Pancreas (tissue), 10 donors: ENCODE data around the gene SUCLG2. TPM values are rescaled to one million over a fixed set of nuclear protein-coding genes. Genes with fewer than 3 reads are reported as not detected.

ENCODE experiments used
- ATAC-seq, 4 donors: fragments of 200-7000 bp; cut with Tn5 transposase; one replicate each; pipeline versions ENCODE4 v1.8.0 to v1.9.1; 2020; ENCODE audit warnings: mild to moderate bottlenecking in 4 of 4, moderate library complexity in 4 of 4
- DNase-seq, 6 donors: peaks; one replicate each; pipeline ENCODE4 v3.0.0-alpha.2; 2020
- FAIRE-seq: peaks from 2 replicates; lab custom pipeline; 2012; peaks lifted over from hg19 to GRCh38; lab: Jason Lieb, UNC
- H3K27ac ChIP-seq, 4 donors: fragments of 200-600 bp; sonication (generic); 1 replicate in 3 of 4; 2 replicates in 1 of 4; pipeline versions ENCODE4 v1.5.0 to v1.8.0; 2020
- H3K27me3 ChIP-seq, 4 donors: fragments of 200-600 bp; one replicate each; pipeline ENCODE4 v1.8.0; 2021
- H3K36me3 ChIP-seq, 3 donors: fragments of 200-600 bp; sonication (generic) in 1 of 3; one replicate each; pipeline versions ENCODE4 v1.5.0 to v1.8.0; 2020 to 2021
- H3K4me1 ChIP-seq, 3 donors: fragments of 200-600 bp; one replicate each; pipeline ENCODE4 v1.8.0; 2021
- H3K4me3 ChIP-seq, 4 donors: fragments of 200-600 bp; sonication (generic) in 2 of 4; one replicate each; pipeline versions ENCODE4 v1.5.0 to v1.8.0; 2020 to 2021
- H3K9me3 ChIP-seq, 4 donors: fragments of 200-600 bp; one replicate each; pipeline ENCODE4 v1.8.0; 2021
- WGBS, 2 donors: extraction: QIAGEN DNeasy Blood & Tissue Kit; methylation state at CpG; one replicate each; pipeline ENCODE4 v1.1.7; 2013; 5-methylcytosine and 5-hydroxymethylcytosine counted together
- intact Hi-C, 3 donors: fragments of 100-400 bp; cut with DNase I; formaldehyde crosslinking; loops; one replicate each; pipeline versions ENCODE4 v1.11.1 to v1.14.2; 2022
- polyA plus RNA-seq, 2 donors: library from polyadenylated mRNA; stranded (reverse); fragments of 200-250 nt; gene quantifications; one replicate each; pipeline ENCODE4 v1.2.3, GENCODE V29; 2013
- total RNA-seq, 6 donors: library from RNA; stranded (reverse); fragmentation: NEBNext Ultra II Directional in 4 of 6; extraction: Animal tissue kit (Norgen Biotek cat#: 25700) in 4 of 6; gene quantifications; one replicate each; pipeline versions ENCODE4 v1.2.1 to v1.2.4, GENCODE V29; 2021 to 2023
- TF ChIP-seq, protein P1 (sequence below), 4 donors: fragments of 200-600 bp; sonication (generic) in 3 of 4; IDR thresholded peaks; one replicate each; pipeline versions ENCODE4 v1.5.0 to v1.8.0; 2021; ENCODE audit warnings: antibody characterized with exemption in 4 of 4
- donor health status: healthy with polysubstance abuse.
- donor health status: DM: no; HTN: no; CAD: no; lungs with moderate emphysema.
- donor health status: DM: no; HTN: no; CAD: no.
- donor health status: control.
- donor health status: control.
- donor health status: Bipolar disorder and iron deficiency.
- donor health status: DM: yes; HTN: yes; CAD: no.
- donor health status: DM: no; HTN: no; CAD: no.
- donor health status: DM: no; HTN: no; CAD: no.
- donor health status: DM: yes; HTN: yes; CAD: no.

Gene SUCLG2
- total and polyA plus RNA-seq, 8 donors = 16.4 to 34.4 (median 28.9) TPM

DNA sequence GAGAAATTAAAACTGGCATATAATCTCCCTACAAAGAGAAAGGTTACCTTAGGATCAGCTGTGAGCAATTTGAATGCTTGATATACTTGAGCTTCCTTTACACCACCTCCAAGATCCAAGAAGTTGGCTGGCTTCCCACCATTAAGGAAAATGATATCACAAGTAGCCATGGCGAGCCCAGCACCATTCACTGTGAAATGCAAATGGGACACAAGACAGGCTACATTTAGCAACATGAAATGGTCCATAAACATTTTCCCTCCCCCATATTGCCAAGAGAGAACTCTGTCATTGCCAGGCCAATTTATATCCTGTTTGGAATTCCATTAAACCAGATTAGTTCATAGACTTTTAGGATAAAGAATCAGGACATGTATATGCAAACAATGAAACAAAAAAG, 158.7 kb downstream of the SUCLG2 start:
- Histone ChIP-seq H3K9me3 (no peaks in the 10 kb centered on the region), H3K4me3 (no peak overlapping the region), H3K27me3 (no peaks in the 10 kb centered on the region), H3K4me1 (no peaks in the 10 kb centered on the region), H3K27ac (no peak overlapping the region), H3K36me3 (peaks cover 0 to 4% (median 0%) of the 10 kb centered on the region in 3 donors)
- DNase-seq (no peak), FAIRE-seq (no peak), ATAC-seq (no peak)
- intact Hi-C loops = no loop called here
- TF ChIP-seq, protein P1, sequence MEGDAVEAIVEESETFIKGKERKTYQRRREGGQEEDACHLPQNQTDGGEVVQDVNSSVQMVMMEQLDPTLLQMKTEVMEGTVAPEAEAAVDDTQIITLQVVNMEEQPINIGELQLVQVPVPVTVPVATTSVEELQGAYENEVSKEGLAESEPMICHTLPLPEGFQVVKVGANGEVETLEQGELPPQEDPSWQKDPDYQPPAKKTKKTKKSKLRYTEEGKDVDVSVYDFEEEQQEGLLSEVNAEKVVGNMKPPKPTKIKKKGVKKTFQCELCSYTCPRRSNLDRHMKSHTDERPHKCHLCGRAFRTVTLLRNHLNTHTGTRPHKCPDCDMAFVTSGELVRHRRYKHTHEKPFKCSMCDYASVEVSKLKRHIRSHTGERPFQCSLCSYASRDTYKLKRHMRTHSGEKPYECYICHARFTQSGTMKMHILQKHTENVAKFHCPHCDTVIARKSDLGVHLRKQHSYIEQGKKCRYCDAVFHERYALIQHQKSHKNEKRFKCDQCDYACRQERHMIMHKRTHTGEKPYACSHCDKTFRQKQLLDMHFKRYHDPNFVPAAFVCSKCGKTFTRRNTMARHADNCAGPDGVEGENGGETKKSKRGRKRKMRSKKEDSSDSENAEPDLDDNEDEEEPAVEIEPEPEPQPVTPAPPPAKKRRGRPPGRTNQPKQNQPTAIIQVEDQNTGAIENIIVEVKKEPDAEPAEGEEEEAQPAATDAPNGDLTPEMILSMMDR (IDR thresholded peaks at IDR 0.05) = no peak
- 87 to 98% methylated on average over 1 of the region's 1 CpG for WGBS, 2 donors

DNA sequence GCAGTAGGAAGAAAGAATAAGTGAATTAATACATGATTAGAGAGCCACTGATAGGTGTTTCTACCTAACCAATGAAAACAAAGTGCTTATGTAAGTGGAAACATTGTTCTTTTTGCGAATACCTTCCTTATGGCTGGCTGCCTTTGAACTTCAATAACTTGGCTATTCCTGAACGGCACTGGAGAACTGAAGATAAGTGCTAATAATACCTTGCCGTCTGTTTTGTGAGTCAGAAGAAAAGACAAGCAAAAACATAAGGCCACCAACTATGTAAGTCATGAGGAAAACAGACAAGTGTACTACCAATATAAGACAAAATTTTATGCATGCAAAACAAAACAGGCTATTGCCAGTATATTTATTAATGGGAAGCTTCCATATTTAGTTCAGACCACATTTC, 160.6 kb downstream of the SUCLG2 start:
- intact Hi-C loops = no loop called here
- no peaks in the 10 kb centered on the region for H3K9me3 ChIP-seq
- no peaks in the 10 kb centered on the region for H3K27me3 ChIP-seq
- FAIRE-seq = no peak
- 79 to 86% methylated on average over 3 of the region's 3 CpGs for WGBS, 2 donors
- TF ChIP-seq, protein P1 (IDR thresholded peaks at IDR 0.05) = no peak
- ATAC-seq = no peak
- no peak overlapping the region for H3K4me3 ChIP-seq
- H3K36me3 ChIP-seq = peaks cover 0 to 4% (median 0%) of the 10 kb centered on the region in 3 donors
- peaks cover 0 to 7% (median 4%) of the 10 kb centered on the region in 3 donors for H3K4me1 ChIP-seq
- H3K27ac ChIP-seq = no peak overlapping the region
- no peak for DNase-seq

DNA sequence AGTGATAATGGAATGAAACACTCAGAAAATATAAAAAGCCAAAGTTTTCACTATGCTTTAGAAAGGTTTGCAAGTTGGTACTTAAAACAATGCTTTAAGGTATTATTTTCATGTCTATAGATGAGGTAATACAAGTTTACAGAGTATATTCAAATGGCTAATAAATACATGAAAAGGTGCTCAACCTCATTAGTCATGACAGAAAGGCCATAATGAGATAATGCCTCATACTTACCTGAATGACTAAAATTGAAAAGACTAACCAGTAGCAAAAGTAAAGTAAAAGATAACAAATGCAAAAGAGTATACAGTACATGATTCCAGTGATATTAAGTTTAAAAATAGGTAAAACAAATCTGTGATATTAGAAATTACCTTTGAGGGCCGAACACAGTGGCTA, 163.8 kb downstream of the SUCLG2 start:
- H3K9me3 ChIP-seq = no peaks in the 10 kb centered on the region
- no peak for DNase-seq
- peaks cover 0 to 4% (median 0%) of the 10 kb centered on the region in 3 donors for H3K36me3 ChIP-seq
- intact Hi-C loops = no loop called here
- TF ChIP-seq, protein P1 (IDR thresholded peaks at IDR 0.05) = no peak
- no peak for ATAC-seq
- no peak for FAIRE-seq
- no peak overlapping the region for H3K27ac ChIP-seq
- WGBS, 2 donors = 97 to 100% methylated on average over 1 of the region's 1 CpG
- no peaks in the 10 kb centered on the region for H3K27me3 ChIP-seq
- no peak overlapping the region for H3K4me3 ChIP-seq
- H3K4me1 ChIP-seq = peaks cover 3 to 13% (median 9%) of the 10 kb centered on the region in 3 donors

DNA sequence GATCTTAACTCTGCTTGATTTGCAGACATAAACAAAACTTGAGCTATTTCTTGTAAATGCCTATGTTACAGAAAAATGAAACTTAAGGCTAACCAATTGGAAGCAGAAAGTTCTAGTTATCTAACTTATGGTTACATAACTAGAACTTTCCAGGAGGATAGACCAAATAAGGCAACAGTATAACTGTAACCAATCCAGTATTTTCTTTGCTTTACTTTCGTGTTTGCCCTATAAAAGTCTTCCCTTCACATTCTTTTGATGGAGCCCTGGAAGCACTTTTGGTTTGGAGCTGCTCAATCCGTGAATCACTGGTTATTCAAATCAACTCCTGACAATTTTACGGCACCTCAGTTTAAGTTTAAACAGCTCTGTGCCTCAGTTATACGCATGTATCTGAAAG, 164.6 kb downstream of the SUCLG2 start:
- no peak overlapping the region for H3K4me3 ChIP-seq
- H3K4me1 ChIP-seq = peaks cover 3 to 13% (median 9%) of the 10 kb centered on the region in 3 donors
- WGBS, 2 donors = 64 to 67% methylated on average over 4 of the region's 4 CpGs
- H3K36me3 ChIP-seq = peaks cover 0 to 2% (median 0%) of the 10 kb centered on the region in 3 donors
- H3K9me3 ChIP-seq = no peaks in the 10 kb centered on the region
- H3K27ac ChIP-seq = no peak overlapping the region
- ATAC-seq (peak in 2 of 4 donors; percentile 31 to 38), FAIRE-seq (peak; percentile 26), DNase-seq (no peak)
- TF ChIP-seq, protein P1 (IDR thresholded peaks at IDR 0.05) = no peak
- no peaks in the 10 kb centered on the region for H3K27me3 ChIP-seq
- intact Hi-C loops = no loop called here

DNA sequence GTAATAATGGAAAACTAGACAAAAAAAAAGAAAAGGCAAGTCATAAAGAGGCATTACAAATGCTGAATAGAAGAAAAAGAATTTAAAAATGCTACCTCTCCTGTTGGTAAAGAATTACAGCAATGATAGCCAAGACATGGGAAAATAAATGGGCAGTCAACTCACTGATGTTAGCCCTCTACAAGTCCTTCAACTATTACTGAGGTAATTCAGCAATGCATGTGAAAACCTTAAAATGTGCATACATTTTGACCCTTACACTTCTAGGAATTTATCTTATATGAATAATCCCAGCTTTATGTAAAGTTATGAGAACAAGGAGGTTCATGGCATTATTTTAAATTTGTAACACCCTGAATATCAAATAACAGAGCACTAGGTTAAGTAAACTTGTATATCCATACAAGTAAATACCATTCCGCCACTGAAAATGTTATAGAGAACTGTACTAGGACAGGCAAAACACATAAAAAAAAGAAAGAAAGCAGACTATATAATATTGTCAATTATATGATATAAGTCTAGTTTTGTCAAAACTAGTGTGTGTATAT, 166.8 kb downstream of the SUCLG2 start:
- TF ChIP-seq, protein P1 (IDR thresholded peaks at IDR 0.05) = no peak
- DNase-seq (no peak), FAIRE-seq (no peak), ATAC-seq (no peak)
- Histone ChIP-seq H3K36me3 (no peaks in the 10 kb centered on the region), H3K27ac (no peak overlapping the region), H3K27me3 (no peaks in the 10 kb centered on the region), H3K9me3 (no peaks in the 10 kb centered on the region), H3K4me1 (peaks cover 3 to 13% (median 9%) of the 10 kb centered on the region in 3 donors), H3K4me3 (no peak overlapping the region)
- 93 to 97% methylated on average over 1 of the region's 1 CpG for WGBS, 2 donors
- intact Hi-C loops = no loop called here
